Peyer's patch (tissue), 4 donors: Measurements from ENCODE around the gene SOX6. TPM values are rescaled to one million over a fixed set of nuclear protein-coding genes. Genes with fewer than 3 reads are reported as not detected.

Experiments
- DNase-seq, 3 donors: peaks; one replicate each; pipeline ENCODE4 v3.0.0-alpha.2; 2017 to 2019
- H3K27ac ChIP-seq, 4 donors: fragments of 200-600 bp; sonication (generic); one replicate each; pipeline ENCODE4 v1.5.1; 2016 to 2019
- H3K27me3 ChIP-seq, 2 donors: fragments of 200-600 bp; sonication (generic); one replicate each; pipeline ENCODE4 v1.5.1; 2019
- H3K36me3 ChIP-seq, 3 donors: fragments of 200-600 bp; sonication (generic); one replicate each; pipeline ENCODE4 v1.5.1; 2016 to 2019
- H3K4me1 ChIP-seq, 4 donors: fragments of 200-600 bp; sonication (generic); one replicate each; pipeline ENCODE4 v1.5.1; 2016 to 2019
- H3K4me3 ChIP-seq, 4 donors: fragments of 200-600 bp; sonication (generic); 1 replicate in 3 of 4; 2 replicates in 1 of 4; pipeline ENCODE4 v1.5.1; 2016 to 2019; ENCODE audit warnings: mild to moderate bottlenecking in 1 of 4
- H3K9me3 ChIP-seq, 4 donors: fragments of 200-600 bp; sonication (generic); one replicate each; pipeline ENCODE4 v1.5.1; 2016 to 2019; ENCODE audit warnings: mild to moderate bottlenecking in 1 of 4
- CTCF ChIP-seq, 6 experiments: fragments of 450-650 bp in 4 of 6; fragments of 200-600 bp in 2 of 6; sonication (generic) in 1 of 6; IDR thresholded peaks; one replicate each; pipeline ENCODE4 v1.5.1; 2017 to 2019; ENCODE audit warnings: antibody characterized with exemption in 6 of 6, mild to moderate bottlenecking in 3 of 6, moderate library complexity in 1 of 6
- POLR2A ChIP-seq, 2 donors: fragments of 450-650 bp; IDR thresholded peaks; one replicate each; pipeline ENCODE4 v1.5.1; 2017; ENCODE audit warnings: antibody characterized with exemption in 2 of 2, mild to moderate bottlenecking in 2 of 2, moderate library complexity in 2 of 2
- total RNA-seq, 4 donors: library from RNA; depleted of rRNA; stranded (reverse); fragments of >200 nt; gene quantifications; one replicate each; pipeline ENCODE4 v1.1.0, GENCODE V29; 2016

Gene SOX6
- total RNA-seq, 4 donors from 2014 or later = 144 to 205 (median 161) TPM

- no peaks in the 10 kb centered on the region for H3K27me3 ChIP-seq
- H3K27ac ChIP-seq = no peak overlapping the region
- H3K4me1 ChIP-seq = no peaks in the 10 kb centered on the region
- no peak for DNase-seq
- no peaks in the 10 kb centered on the region for H3K36me3 ChIP-seq
- H3K9me3 ChIP-seq = peaks cover 0 to 4% (median 0%) of the 10 kb centered on the region in 4 donors
- TF ChIP-seq CTCF (IDR thresholded peaks at IDR 0.05) = no peak
- H3K4me3 ChIP-seq = no peak overlapping the region
Observed at GRCh38 chr11:15944460-15944859, 411.9 kb downstream of the SOX6 start.

- DNase-seq = no peak
- Histone ChIP-seq H3K36me3 (no peaks in the 10 kb centered on the region), H3K9me3 (peaks cover 0 to 4% (median 0%) of the 10 kb centered on the region in 4 donors), H3K4me3 (no peak overlapping the region), H3K4me1 (no peaks in the 10 kb centered on the region), H3K27ac (no peak overlapping the region), H3K27me3 (no peaks in the 10 kb centered on the region)
- TF ChIP-seq POLR2A (IDR thresholded peaks at IDR 0.05) (no peak), CTCF (IDR thresholded peaks at IDR 0.05) (no peak)
Observed at GRCh38 chr11:15943418-15944197, 412.7 kb downstream of the SOX6 start.

GRCh38 chr11:15942936-15943335 lies 413.4 kb downstream of the SOX6 start:
- H3K9me3 ChIP-seq = peaks cover 0 to 4% (median 0%) of the 10 kb centered on the region in 4 donors
- TF ChIP-seq CTCF (IDR thresholded peaks at IDR 0.05) (no peak), POLR2A (IDR thresholded peaks at IDR 0.05) (no peak)
- no peaks in the 10 kb centered on the region for H3K36me3 ChIP-seq
- H3K27ac ChIP-seq = no peak overlapping the region
- H3K4me1 ChIP-seq = no peaks in the 10 kb centered on the region
- no peak for DNase-seq
- H3K4me3 ChIP-seq = no peak overlapping the region
- no peaks in the 10 kb centered on the region for H3K27me3 ChIP-seq

- no peak for DNase-seq
- peaks cover 0 to 4% (median 0%) of the 10 kb centered on the region in 4 donors for H3K9me3 ChIP-seq
- H3K4me1 ChIP-seq = no peaks in the 10 kb centered on the region
- H3K4me3 ChIP-seq = no peak overlapping the region
- TF ChIP-seq POLR2A (IDR thresholded peaks at IDR 0.05) = no peak
- no peak for TF ChIP-seq CTCF (IDR thresholded peaks at IDR 0.05)
- H3K27me3 ChIP-seq = no peaks in the 10 kb centered on the region
- H3K27ac ChIP-seq = no peak overlapping the region
- H3K36me3 ChIP-seq = no peaks in the 10 kb centered on the region
Observed at GRCh38 chr11:15942126-15942525, 414.2 kb downstream of the SOX6 start.

- no peak for TF ChIP-seq POLR2A (IDR thresholded peaks at IDR 0.05)
- TF ChIP-seq CTCF (IDR thresholded peaks at IDR 0.05) = peak in 4 of 6 experiments; percentile 40 to 50 (median 42)
- H3K36me3 ChIP-seq = no peaks in the 10 kb centered on the region
- peaks cover 0 to under 1% (median 0%) of the 10 kb centered on the region in 4 donors for H3K9me3 ChIP-seq
- H3K4me1 ChIP-seq = no peaks in the 10 kb centered on the region
- no peaks in the 10 kb centered on the region for H3K27me3 ChIP-seq
- H3K27ac ChIP-seq = no peak overlapping the region
- DNase-seq = no peak
- H3K4me3 ChIP-seq = no peak overlapping the region
Observed at GRCh38 chr11:15941206-15941770, 415.1 kb downstream of the SOX6 start.
